ENCODE measurements around the gene SLC26A11.
"Not testable (repeated sequence)": the region's sequence is repeated elsewhere in the genome, so short reads cannot be mapped to it uniquely, and the experiment has no call there.

The SLC26A11 gene

DNA sequence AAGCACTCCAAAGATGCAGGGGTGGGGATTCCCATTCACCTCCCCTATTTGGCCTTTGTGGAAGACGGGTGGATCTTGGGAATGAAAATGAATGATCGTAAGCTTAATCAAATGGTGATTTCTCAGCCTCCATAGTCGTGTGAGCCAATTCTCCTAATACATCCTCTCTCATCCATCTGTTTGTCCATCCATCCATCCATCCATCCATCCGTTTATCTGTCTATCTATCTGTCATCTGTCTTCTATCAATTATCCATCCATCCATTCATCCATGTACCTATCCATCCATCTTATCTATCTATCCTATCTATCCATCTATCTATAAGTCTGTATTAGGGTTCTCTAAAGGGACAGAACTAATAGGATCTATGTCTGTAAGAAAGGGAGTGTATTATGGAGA, 48.2 kb downstream of the SLC26A11 start:
- DNase-seq (ENCODE audit: low spot score): no peak
- TF ChIP-seq, protein P1, sequence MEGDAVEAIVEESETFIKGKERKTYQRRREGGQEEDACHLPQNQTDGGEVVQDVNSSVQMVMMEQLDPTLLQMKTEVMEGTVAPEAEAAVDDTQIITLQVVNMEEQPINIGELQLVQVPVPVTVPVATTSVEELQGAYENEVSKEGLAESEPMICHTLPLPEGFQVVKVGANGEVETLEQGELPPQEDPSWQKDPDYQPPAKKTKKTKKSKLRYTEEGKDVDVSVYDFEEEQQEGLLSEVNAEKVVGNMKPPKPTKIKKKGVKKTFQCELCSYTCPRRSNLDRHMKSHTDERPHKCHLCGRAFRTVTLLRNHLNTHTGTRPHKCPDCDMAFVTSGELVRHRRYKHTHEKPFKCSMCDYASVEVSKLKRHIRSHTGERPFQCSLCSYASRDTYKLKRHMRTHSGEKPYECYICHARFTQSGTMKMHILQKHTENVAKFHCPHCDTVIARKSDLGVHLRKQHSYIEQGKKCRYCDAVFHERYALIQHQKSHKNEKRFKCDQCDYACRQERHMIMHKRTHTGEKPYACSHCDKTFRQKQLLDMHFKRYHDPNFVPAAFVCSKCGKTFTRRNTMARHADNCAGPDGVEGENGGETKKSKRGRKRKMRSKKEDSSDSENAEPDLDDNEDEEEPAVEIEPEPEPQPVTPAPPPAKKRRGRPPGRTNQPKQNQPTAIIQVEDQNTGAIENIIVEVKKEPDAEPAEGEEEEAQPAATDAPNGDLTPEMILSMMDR (IDR thresholded peaks at IDR 0.05; ENCODE audit: extremely low read depth, missing control alignments): no peak

GRCh38 chr17:80269405-80269807, 49.2 kb downstream of the SLC26A11 start:
- DNase-seq (ENCODE audit: low spot score): no peak
- TF ChIP-seq, protein P1 (IDR thresholded peaks at IDR 0.05; ENCODE audit: extremely low read depth, missing control alignments): no peak

DNA sequence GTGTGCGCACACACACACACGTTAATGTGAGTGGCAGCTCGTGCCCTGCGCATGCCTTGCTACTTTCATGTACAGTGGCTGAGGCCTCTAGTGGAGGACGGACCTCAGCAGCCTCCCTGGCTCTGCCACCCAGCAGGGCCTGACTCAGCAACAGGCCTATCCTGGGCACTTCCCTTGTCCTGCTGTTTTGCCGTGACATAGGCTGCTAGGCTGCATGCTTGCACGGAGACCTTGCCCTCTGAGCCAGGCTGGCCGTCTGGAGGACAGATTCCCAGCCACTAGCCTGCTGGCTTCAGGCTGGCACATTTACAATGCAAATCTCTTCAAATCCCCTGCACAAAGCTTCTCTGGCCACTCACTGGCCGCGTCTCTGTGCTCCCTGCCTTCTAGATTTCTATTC, 49.9 kb downstream of the SLC26A11 start:
- TF ChIP-seq, protein P1 (IDR thresholded peaks at IDR 0.05; ENCODE audit: extremely low read depth, missing control alignments): no peak

DNA sequence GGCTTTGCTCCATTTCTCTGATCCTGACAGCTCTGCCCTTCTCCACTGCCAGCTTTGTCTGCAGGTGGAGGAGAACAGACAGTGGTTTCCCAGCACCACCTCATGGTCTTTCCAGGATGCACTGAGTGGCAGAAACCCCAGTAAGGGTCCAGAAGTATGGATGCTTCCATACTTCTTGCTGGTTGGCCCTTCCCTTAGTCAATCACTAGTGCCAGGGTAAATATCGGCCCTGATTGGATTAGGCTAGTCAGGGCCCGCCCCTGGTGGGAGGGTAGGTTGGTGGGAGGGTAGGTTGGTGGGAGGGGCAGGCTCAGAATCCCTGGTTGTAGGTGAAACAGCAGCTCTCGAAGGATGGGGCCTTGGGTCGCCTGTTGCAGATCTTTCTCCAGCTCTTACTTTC, 50.6 kb downstream of the SLC26A11 start:
- DNase-seq (ENCODE audit: low spot score): no peak
- TF ChIP-seq, protein P1 (IDR thresholded peaks at IDR 0.05; ENCODE audit: extremely low read depth, missing control alignments): no peak

More for the DNA sequence above, 49.9 kb downstream of the SLC26A11 start:
- DNase-seq (ENCODE audit: low spot score): no peak

DNA sequence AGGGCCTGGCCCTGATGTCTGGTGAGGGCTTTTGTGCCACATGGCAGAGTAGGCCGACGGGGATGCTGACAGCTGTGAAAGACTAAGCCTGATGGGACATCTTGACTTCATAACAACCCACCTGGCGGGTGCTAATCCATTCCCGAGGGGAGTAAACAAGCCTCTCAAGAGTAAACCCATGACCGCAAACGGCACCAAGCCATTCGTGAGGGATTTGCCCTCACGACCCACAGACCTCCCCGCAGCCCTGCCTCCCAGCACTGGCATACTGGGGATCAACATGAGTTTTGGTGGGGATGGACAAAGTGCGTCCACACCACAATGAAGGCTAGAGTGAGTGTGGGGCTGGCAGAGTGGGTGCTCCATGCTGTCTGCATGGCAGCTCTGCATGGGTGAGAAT, 52.1 kb downstream of the SLC26A11 start:
- TF ChIP-seq, protein P1 (IDR thresholded peaks at IDR 0.05; ENCODE audit: extremely low read depth, missing control alignments): no peak
- DNase-seq (ENCODE audit: low spot score): no peak

GRCh38 chr17:80274331-80274730, 54.1 kb downstream of the SLC26A11 start:
- TF ChIP-seq, protein P1 (IDR thresholded peaks at IDR 0.05; ENCODE audit: extremely low read depth, missing control alignments): no peak
- DNase-seq (ENCODE audit: low spot score): no peak

- no peak for DNase-seq (ENCODE audit: low spot score)
- TF ChIP-seq, protein P1 (IDR thresholded peaks at IDR 0.05; ENCODE audit: extremely low read depth, missing control alignments): no peak
These were observed 54.7 kb downstream of the SLC26A11 start for GRCh38 chr17:80274871-80275449.

- DNase-seq (ENCODE audit: low spot score): not testable (repeated sequence)
These were observed 55.6 kb downstream of the SLC26A11 start for GRCh38 chr17:80275857-80276256.

Measured in GM20000 (cell line).